ENCODE results near the gene RPS6KL1. TPM values are rescaled to one million over a fixed set of nuclear protein-coding genes. Genes with fewer than 3 reads are reported as not detected.
A peak's percentile ranks its signal among the peaks of the same experiment; 100 is the strongest.

RPS6KL1 gene
- total RNA-seq, 1 experiment from 2014 or later = 17.9 TPM

- ATAC-seq (peak; percentile 20), DNase-seq (peak; percentile 49)
- Histone ChIP-seq H3K79me2 (ENCODE audit: low read length) (no peaks in the 10 kb centered on the region), H3K27ac (ENCODE audit: low read length) (peak overlapping the region; percentile 71), H3F3A (ENCODE audit: low read length, unreplicated experiment) (no peaks in the 10 kb centered on the region), H4K20me1 (ENCODE audit: low read length) (no peaks in the 10 kb centered on the region), H3K9me2 (replicated peaks; ENCODE audit: low read length) (no peaks in the 10 kb centered on the region), H3K4me3 (ENCODE audit: low read length) (no peak overlapping the region), H3K27me3 (ENCODE audit: low read length) (no peaks in the 10 kb centered on the region), H3K4me1 (ENCODE audit: insufficient read depth, low read length) (peaks cover 16% of the 10 kb centered on the region), H3K9ac (ENCODE audit: low read length) (peak overlapping the region; percentile 21; the same call in 1 of the 2 replicates), H3K4me2 (ENCODE audit: low read length) (peak overlapping the region; percentile 26), H3K36me3 (ENCODE audit: low read depth, low read length) (no peaks in the 10 kb centered on the region), H3K9me3 (ENCODE audit: low read length) (no peaks in the 10 kb centered on the region), H2AFZ (ENCODE audit: low read length) (0 out of 2 replicates have a peak overlapping the region, but pooled peaks have one; percentile 11)
- BruUV-seq (replicated peaks) = no TSS peak
- TF ChIP-seq EZH2 (IDR thresholded peaks at IDR 0.05; ENCODE audit: low read length, unreplicated experiment) (no peak), CTCF (conservative IDR thresholded peaks at IDR 0.05; ENCODE audit: low read depth, low read length) (peak; percentile 82)
- POLR2A ChIA-PET (ENCODE audit: unreplicated experiment) = no interaction called here
- CTCF ChIA-PET = interaction anchor here (0.5 to 1.2 kb wide), 9 partner anchors 22 to 143 kb away, joined by 3 to 7 read pairs (median 4); partner anchors contain the start of genes RPS6KL1 and ZC2HC1C
- intact Hi-C loops (cut with micrococcal nuclease) = loop anchor here (2.0 to 10.0 kb wide), 2 partner anchors 43 to 139 kb away; no protein-coding TSS in a partner anchor
Measured at GRCh38 chr14:74945261-74945851, 22.3 kb upstream of the RPS6KL1 start.

- no peaks in the 10 kb centered on the region for H3K27me3 ChIP-seq (ENCODE audit: low read length)
- no peaks in the 10 kb centered on the region for H3K36me3 ChIP-seq (ENCODE audit: low read depth, low read length)
- H3F3A ChIP-seq (ENCODE audit: low read length, unreplicated experiment) = no peaks in the 10 kb centered on the region
- POLR2A ChIA-PET (ENCODE audit: unreplicated experiment) = no interaction called here
- no peak overlapping the region for H3K27ac ChIP-seq (ENCODE audit: low read length)
- intact Hi-C loops (cut with micrococcal nuclease) = loop anchor here (10.0 kb wide), 1 partner anchor 142 kb away; no protein-coding TSS in a partner anchor
- no peak for ATAC-seq
- CTCF ChIA-PET = no interaction called here
- H3K4me3 ChIP-seq (ENCODE audit: low read length) = no peak overlapping the region
- no peaks in the 10 kb centered on the region for H3K79me2 ChIP-seq (ENCODE audit: low read length)
- no peak overlapping the region for H3K4me2 ChIP-seq (ENCODE audit: low read length)
- H3K4me1 ChIP-seq (ENCODE audit: insufficient read depth, low read length) = peaks cover 25% of the 10 kb centered on the region
- no peaks in the 10 kb centered on the region for H3K9me2 ChIP-seq (replicated peaks; ENCODE audit: low read length)
- no peaks in the 10 kb centered on the region for H3K9me3 ChIP-seq (ENCODE audit: low read length)
- no peak overlapping the region for H3K9ac ChIP-seq (ENCODE audit: low read length)
- no peak for DNase-seq
- no peaks in the 10 kb centered on the region for H4K20me1 ChIP-seq (ENCODE audit: low read length)
- no peak overlapping the region for H2AFZ ChIP-seq (ENCODE audit: low read length)
- BruUV-seq (replicated peaks) = no TSS peak
- TF ChIP-seq CTCF (conservative IDR thresholded peaks at IDR 0.05; ENCODE audit: low read depth, low read length) (no peak), EZH2 (IDR thresholded peaks at IDR 0.05; ENCODE audit: low read length, unreplicated experiment) (no peak), EZH2phosphoT487 (IDR thresholded peaks at IDR 0.05; ENCODE audit: borderline replicate concordance, low read length) (no peak)
Measured at GRCh38 chr14:74942608-74943007, 19.5 kb upstream of the RPS6KL1 start.

- H3K27ac ChIP-seq (ENCODE audit: low read length) = no peak overlapping the region
- H3F3A ChIP-seq (ENCODE audit: low read length, unreplicated experiment) = no peaks in the 10 kb centered on the region
- H3K4me3 ChIP-seq (ENCODE audit: low read length) = no peak overlapping the region
- no peak overlapping the region for H3K4me2 ChIP-seq (ENCODE audit: low read length)
- intact Hi-C loops (cut with micrococcal nuclease) = loop anchor here (10.0 kb wide), 1 partner anchor 143 kb away; no protein-coding TSS in a partner anchor
- H3K9me3 ChIP-seq (ENCODE audit: low read length) = no peaks in the 10 kb centered on the region
- POLR2A ChIA-PET (ENCODE audit: unreplicated experiment) = no interaction called here
- no peaks in the 10 kb centered on the region for H3K9me2 ChIP-seq (replicated peaks; ENCODE audit: low read length)
- no peak for DNase-seq
- H4K20me1 ChIP-seq (ENCODE audit: low read length) = no peaks in the 10 kb centered on the region
- H3K79me2 ChIP-seq (ENCODE audit: low read length) = no peaks in the 10 kb centered on the region
- CTCF ChIA-PET = no interaction called here
- BruUV-seq (replicated peaks) = no TSS peak
- no peak for TF ChIP-seq EZH2 (IDR thresholded peaks at IDR 0.05; ENCODE audit: low read length, unreplicated experiment)
- TF ChIP-seq CTCF (conservative IDR thresholded peaks at IDR 0.05; ENCODE audit: low read depth, low read length) = no peak
- TF ChIP-seq EZH2phosphoT487 (IDR thresholded peaks at IDR 0.05; ENCODE audit: borderline replicate concordance, low read length) = no peak
- no peaks in the 10 kb centered on the region for H3K36me3 ChIP-seq (ENCODE audit: low read depth, low read length)
- H3K9ac ChIP-seq (ENCODE audit: low read length) = no peak overlapping the region
- peaks cover 25% of the 10 kb centered on the region for H3K4me1 ChIP-seq (ENCODE audit: insufficient read depth, low read length)
- no peak for ATAC-seq
- H3K27me3 ChIP-seq (ENCODE audit: low read length) = no peaks in the 10 kb centered on the region
- no peak overlapping the region for H2AFZ ChIP-seq (ENCODE audit: low read length)
Measured at GRCh38 chr14:74942181-74942580, 19.1 kb upstream of the RPS6KL1 start.
